PC-3 (cell line): ENCODE results near the gene ROBO2. TPM values are rescaled to one million over a fixed set of nuclear protein-coding genes. Genes with fewer than 3 reads are reported as not detected.

Source experiments
- ATAC-seq: fragments of 200-7000 bp; cut with Tn5 transposase; 2 replicates; pipeline ENCODE4 v1.9.1; 2020; ENCODE audit warnings: mild to moderate bottlenecking, moderate library complexity
- BruUV-seq: library from RNA; stranded (reverse); fragments of 400-500 nt; replicated peaks from 2 replicates; lab custom pipeline; 2021; lab: Mats Ljungman, UMichigan
- CTCF ChIA-PET: fragments of 300-600 bp; sonication (Branson Sonifier 250); formaldehyde crosslinking; loops from one replicate; lab custom pipeline; 2022; ENCODE audit warnings: antibody characterized with exemption; lab: Charles Lee
- POLR2A ChIA-PET: fragments of 300-600 bp; sonication (Branson Sonifier 250); formaldehyde crosslinking; loops from one replicate; lab custom pipeline; 2022; ENCODE audit warnings: antibody characterized with exemption; ENCODE audit not compliant: unreplicated experiment; lab: Charles Lee
- DNase-seq: peaks from one replicate; pipeline ENCODE4 v3.0.0-alpha.2; 2015
- H2AFZ ChIP-seq: fragments of 300-600 bp; sonication (generic); 2 replicates; pipeline ENCODE4 v1.6.0; 2016; ENCODE audit warnings: antibody characterized with exemption, low read length
- H3F3A ChIP-seq: fragments of 300-600 bp; sonication (generic); one replicate; pipeline ENCODE4 v1.6.0; 2017; ENCODE audit warnings: antibody characterized with exemption, low read length, control low read depth, mild to moderate bottlenecking; ENCODE audit not compliant: unreplicated experiment
- H3K27ac ChIP-seq: fragments of 300-600 bp; sonication (generic); 2 replicates; pipeline ENCODE4 v1.5.1; 2016; ENCODE audit warnings: mild to moderate bottlenecking, low read length
- H3K27me3 ChIP-seq: fragments of 300-600 bp; sonication (generic); 2 replicates; pipeline ENCODE4 v1.6.1; 2016; ENCODE audit warnings: low read length, mixed read lengths
- H3K36me3 ChIP-seq: fragments of 300-600 bp; sonication (generic); 2 replicates; pipeline ENCODE4 v1.6.1; 2016; ENCODE audit warnings: low read depth, mixed run types, low read length, mixed read lengths
- H3K4me1 ChIP-seq: fragments of 300-600 bp; sonication (generic); 2 replicates; pipeline ENCODE4 v1.5.1; 2016; ENCODE audit warnings: low read length; ENCODE audit not compliant: insufficient read depth
- H3K4me2 ChIP-seq: fragments of 300-600 bp; sonication (generic); 2 replicates; pipeline ENCODE4 v1.6.0; 2016; ENCODE audit warnings: low read length
- H3K4me3 ChIP-seq: fragments of 300-600 bp; sonication (generic); 2 replicates; pipeline ENCODE4 v1.5.1; 2016; ENCODE audit warnings: mild to moderate bottlenecking, low read length, mixed read lengths
- H3K79me2 ChIP-seq: fragments of 300-600 bp; sonication (generic); 2 replicates; pipeline ENCODE4 v1.6.1; 2017; ENCODE audit warnings: low read length, mixed read lengths
- H3K9ac ChIP-seq: fragments of 300-600 bp; sonication (generic); 2 replicates; pipeline ENCODE4 v1.6.0; 2016; ENCODE audit warnings: mild to moderate bottlenecking, low read length
- H3K9me2 ChIP-seq: fragments of 300-600 bp; sonication (generic); replicated peaks from 2 replicates; pipeline ENCODE4 v1.6.1; 2016; ENCODE audit warnings: mixed run types, low read length, mixed read lengths
- H3K9me3 ChIP-seq: fragments of 300-600 bp; sonication (generic); 2 replicates; pipeline ENCODE4 v1.6.1; 2016; ENCODE audit warnings: low read length, mixed read lengths
- H4K20me1 ChIP-seq: fragments of 300-600 bp; sonication (generic); 2 replicates; pipeline ENCODE4 v1.6.1; 2016; ENCODE audit warnings: low read length, mixed read lengths
- EZH2 ChIP-seq: fragments of 300-600 bp; sonication (generic); IDR thresholded peaks from one replicate; pipeline ENCODE4 v1.6.1; 2017; ENCODE audit warnings: antibody characterized with exemption, mild to moderate bottlenecking, low read length; ENCODE audit not compliant: unreplicated experiment
- EZH2phosphoT487 ChIP-seq: fragments of 300-600 bp; sonication (generic); IDR thresholded peaks from 2 replicates; pipeline ENCODE4 v1.6.1; 2018; ENCODE audit warnings: mild to moderate bottlenecking, antibody characterized with exemption, low read length, borderline replicate concordance
- intact Hi-C: fragments of 100-400 bp; cut with micrococcal nuclease; formaldehyde crosslinking; loops from 2 replicates; pipeline ENCODE4 v1.9.0; 2023
- total RNA-seq: library from RNA; depleted of rRNA; stranded (reverse); fragments of >200 nt; gene quantifications from 2 replicates; pipeline ENCODE4 v1.2.3, GENCODE V29; 2014
- TF ChIP-seq, protein P1 (sequence below): fragments of 300-600 bp; sonication (generic); conservative IDR thresholded peaks from 2 replicates; pipeline ENCODE4 v1.5.1; 2017; ENCODE audit warnings: antibody characterized with exemption, low read depth, mild to moderate bottlenecking, low read length

The ROBO2 gene
- total RNA-seq, 1 experiment from 2014 or later, result not detected

DNA sequence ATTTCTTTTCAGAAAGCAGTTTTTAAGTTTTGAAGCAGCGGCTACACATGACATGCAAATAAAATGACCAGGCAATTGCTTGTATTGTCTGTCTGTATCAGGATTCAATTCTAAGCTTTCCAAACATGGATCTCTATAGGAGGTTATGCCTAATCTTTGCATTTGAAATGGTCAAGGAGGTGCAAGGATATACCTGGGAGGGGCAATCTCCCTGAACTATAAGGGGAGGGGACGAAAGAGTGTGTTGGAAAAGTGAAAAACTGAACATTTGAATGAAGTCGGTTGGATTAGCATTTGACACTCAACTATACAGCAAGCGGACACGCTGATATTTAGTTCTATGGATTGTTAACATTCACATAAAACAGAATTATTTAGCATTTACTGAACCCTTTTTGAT, 11.7 kb downstream of the ROBO2 start:
- H3K9me3 ChIP-seq, result no peaks in the 10 kb centered on the region
- H3K4me2 ChIP-seq, result no peak overlapping the region
- H3K36me3 ChIP-seq, result no peaks in the 10 kb centered on the region
- no peak overlapping the region for H3K9ac ChIP-seq
- no peak for ATAC-seq
- ChIA-PET CTCF (no interaction called here), POLR2A (no interaction called here)
- intact Hi-C loops, result no loop called here
- no peaks in the 10 kb centered on the region for H3K9me2 ChIP-seq
- no peaks in the 10 kb centered on the region for H3K79me2 ChIP-seq
- H3F3A ChIP-seq, result no peaks in the 10 kb centered on the region
- H3K4me3 ChIP-seq, result no peak overlapping the region
- no peaks in the 10 kb centered on the region for H4K20me1 ChIP-seq
- no peaks in the 10 kb centered on the region for H3K4me1 ChIP-seq
- no TSS peak for BruUV-seq
- peaks cover 30% of the 10 kb centered on the region; the same call in 1 of the 2 replicates for H3K27me3 ChIP-seq
- no peak overlapping the region for H2AFZ ChIP-seq
- no peak overlapping the region for H3K27ac ChIP-seq
- TF ChIP-seq EZH2 (no peak), EZH2phosphoT487 (no peak)
- TF ChIP-seq, protein P1, sequence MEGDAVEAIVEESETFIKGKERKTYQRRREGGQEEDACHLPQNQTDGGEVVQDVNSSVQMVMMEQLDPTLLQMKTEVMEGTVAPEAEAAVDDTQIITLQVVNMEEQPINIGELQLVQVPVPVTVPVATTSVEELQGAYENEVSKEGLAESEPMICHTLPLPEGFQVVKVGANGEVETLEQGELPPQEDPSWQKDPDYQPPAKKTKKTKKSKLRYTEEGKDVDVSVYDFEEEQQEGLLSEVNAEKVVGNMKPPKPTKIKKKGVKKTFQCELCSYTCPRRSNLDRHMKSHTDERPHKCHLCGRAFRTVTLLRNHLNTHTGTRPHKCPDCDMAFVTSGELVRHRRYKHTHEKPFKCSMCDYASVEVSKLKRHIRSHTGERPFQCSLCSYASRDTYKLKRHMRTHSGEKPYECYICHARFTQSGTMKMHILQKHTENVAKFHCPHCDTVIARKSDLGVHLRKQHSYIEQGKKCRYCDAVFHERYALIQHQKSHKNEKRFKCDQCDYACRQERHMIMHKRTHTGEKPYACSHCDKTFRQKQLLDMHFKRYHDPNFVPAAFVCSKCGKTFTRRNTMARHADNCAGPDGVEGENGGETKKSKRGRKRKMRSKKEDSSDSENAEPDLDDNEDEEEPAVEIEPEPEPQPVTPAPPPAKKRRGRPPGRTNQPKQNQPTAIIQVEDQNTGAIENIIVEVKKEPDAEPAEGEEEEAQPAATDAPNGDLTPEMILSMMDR, result no peak
- no peak for DNase-seq

DNA sequence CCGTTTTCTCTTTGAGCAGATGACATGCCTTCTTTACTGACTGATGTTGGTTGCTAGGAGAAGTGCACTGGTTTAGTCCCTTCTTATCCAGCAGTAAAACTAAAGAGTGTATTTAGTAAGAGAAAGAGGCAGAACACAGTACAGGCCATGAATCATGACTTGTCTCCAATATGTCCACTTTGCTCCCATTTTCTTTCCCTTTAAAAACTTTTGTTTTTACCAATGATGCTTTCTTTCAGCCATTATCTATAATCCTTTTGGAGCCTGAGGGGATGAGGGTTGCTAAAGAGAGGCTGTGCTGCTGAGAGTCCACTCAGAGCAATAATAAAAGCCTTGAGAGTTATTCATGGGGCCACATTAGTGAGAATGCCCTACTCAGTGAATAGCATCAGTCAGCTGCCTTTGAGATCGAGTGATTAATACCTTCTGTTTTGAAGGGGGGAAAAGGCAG, 12.2 kb downstream of the ROBO2 start:
- TF ChIP-seq EZH2phosphoT487, result no peak
- TF ChIP-seq, protein P1, result no peak
- no peak for TF ChIP-seq EZH2
- intact Hi-C loops, result no loop called here
- no peaks in the 10 kb centered on the region for H3K79me2 ChIP-seq
- no peak overlapping the region for H3K4me3 ChIP-seq
- no peaks in the 10 kb centered on the region for H3K9me2 ChIP-seq
- H3K27me3 ChIP-seq, result peaks cover 30% of the 10 kb centered on the region; the same call in 1 of the 2 replicates
- ChIA-PET CTCF (no interaction called here), POLR2A (no interaction called here)
- H3K27ac ChIP-seq, result no peak overlapping the region
- H3F3A ChIP-seq, result no peaks in the 10 kb centered on the region
- H4K20me1 ChIP-seq, result no peaks in the 10 kb centered on the region
- no peak overlapping the region for H3K4me2 ChIP-seq
- H2AFZ ChIP-seq, result no peak overlapping the region
- no peak for ATAC-seq
- H3K9ac ChIP-seq, result no peak overlapping the region
- H3K9me3 ChIP-seq, result no peaks in the 10 kb centered on the region
- no TSS peak for BruUV-seq
- no peaks in the 10 kb centered on the region for H3K4me1 ChIP-seq
- no peaks in the 10 kb centered on the region for H3K36me3 ChIP-seq
- no peak for DNase-seq

GRCh38 chr3:77052733-77053670, 13.1 kb downstream of the ROBO2 start:
- intact Hi-C loops, result no loop called here
- H3K9me2 ChIP-seq, result no peaks in the 10 kb centered on the region
- no peak overlapping the region for H3K4me3 ChIP-seq
- no peaks in the 10 kb centered on the region for H3K36me3 ChIP-seq
- H3K4me2 ChIP-seq, result no peak overlapping the region
- DNase-seq (no peak), ATAC-seq (no peak)
- H3K9me3 ChIP-seq, result no peaks in the 10 kb centered on the region
- ChIA-PET CTCF (no interaction called here), POLR2A (no interaction called here)
- H3K27me3 ChIP-seq, result peaks cover 30% of the 10 kb centered on the region; the same call in 1 of the 2 replicates
- no peak overlapping the region for H2AFZ ChIP-seq
- no peak overlapping the region for H3K9ac ChIP-seq
- H3F3A ChIP-seq, result no peaks in the 10 kb centered on the region
- H4K20me1 ChIP-seq, result no peaks in the 10 kb centered on the region
- BruUV-seq, result no TSS peak
- H3K27ac ChIP-seq, result no peak overlapping the region
- H3K79me2 ChIP-seq, result no peaks in the 10 kb centered on the region
- H3K4me1 ChIP-seq, result no peaks in the 10 kb centered on the region
- no peak for TF ChIP-seq EZH2
- TF ChIP-seq, protein P1, result no peak
- TF ChIP-seq EZH2phosphoT487, result no peak
